Testis (tissue), 3 donors: ENCODE results near the gene TMEM271. TPM values are rescaled to one million over a fixed set of nuclear protein-coding genes. Genes with fewer than 3 reads are reported as not detected.

ENCODE experiments used
- DNase-seq: peaks from one replicate; pipeline ENCODE4 v3.0.0-alpha.2; 2019
- H3K27ac ChIP-seq, 2 donors: fragments of 200-600 bp; sonication (generic); one replicate each; pipeline ENCODE4 v1.5.1; 2019
- H3K27me3 ChIP-seq: fragments of 200-600 bp; sonication (generic); one replicate; pipeline ENCODE4 v1.5.1; 2019
- H3K36me3 ChIP-seq: fragments of 200-600 bp; sonication (generic); one replicate; pipeline ENCODE4 v1.5.1; 2017; ENCODE audit warnings: low read depth; ENCODE audit errors: missing control alignments
- H3K4me1 ChIP-seq: fragments of 200-600 bp; sonication (generic); one replicate; pipeline ENCODE4 v1.5.1; 2019
- H3K4me3 ChIP-seq, 2 donors: fragments of 200-600 bp; sonication (generic); one replicate each; pipeline ENCODE4 v1.5.1; 2017 to 2019
- H3K9me3 ChIP-seq: fragments of 200-600 bp; sonication (generic); one replicate; pipeline ENCODE4 v1.5.1; 2017
- CTCF ChIP-seq, 3 experiments: fragments of 450-650 bp in 2 of 3; fragments of 200-600 bp in 1 of 3; sonication (generic) in 1 of 3; IDR thresholded peaks; one replicate each; pipeline ENCODE4 v1.5.1; 2016 to 2019; ENCODE audit warnings: antibody characterized with exemption in 3 of 3, mild to moderate bottlenecking in 2 of 3, moderate library complexity in 1 of 3
- POLR2A ChIP-seq: fragments of 450-650 bp; IDR thresholded peaks from one replicate; pipeline ENCODE4 v1.6.1; 2017; ENCODE audit warnings: antibody characterized with exemption, mild to moderate bottlenecking, moderate library complexity
- WGBS, 2 donors: methylation state at CpG; one replicate each; pipeline ENCODE4 v1.1.5; 2018; 5-methylcytosine and 5-hydroxymethylcytosine counted together
- intact Hi-C: fragments of 100-400 bp; cut with DNase I; formaldehyde crosslinking; loops from one replicate; pipeline ENCODE4 v1.15.1; 2023; ENCODE audit warnings: low total_unique reads
- polyA plus RNA-seq: library from polyadenylated mRNA; stranded (reverse); fragments of 350-450 nt; fragmentation: Illumina TruSeq; extraction: RNeasy Lipid Tissue Mini Kit (QIAGEN cat#74804); gene quantifications from one replicate; pipeline ENCODE4 v1.2.3, GENCODE V29; 2014; ENCODE audit warnings: low read depth, low replicate concordance; ENCODE audit not compliant: insufficient read depth
- total RNA-seq, 2 donors: library from RNA; depleted of rRNA; stranded (reverse); fragments of >200 nt; gene quantifications; one replicate each; pipeline ENCODE4 v1.2.3, GENCODE V29; 2016

The TMEM271 gene
- total and polyA plus RNA-seq, 3 donors from 2014 or later: 0.37 to 1.7 (median 1.7) TPM

GRCh38 chr4:544386-545105 is 31.5 kb downstream of the TMEM271 start:
- no peak for DNase-seq
- no peak overlapping the region for H3K4me3 ChIP-seq
- TF ChIP-seq POLR2A: no peak
- no peak for TF ChIP-seq CTCF (IDR thresholded peaks at IDR 0.05)
- no peaks in the 10 kb centered on the region for H3K27me3 ChIP-seq
- H3K36me3 ChIP-seq: no peaks in the 10 kb centered on the region
- intact Hi-C loops: no loop called here
- no peaks in the 10 kb centered on the region for H3K9me3 ChIP-seq
- no peak overlapping the region for H3K27ac ChIP-seq
- 89 to 92% methylated on average over 3 to 9 of the region's 9 CpGs for WGBS, 2 donors
- no peaks in the 10 kb centered on the region for H3K4me1 ChIP-seq

GRCh38 chr4:541271-541670 is 34.8 kb downstream of the TMEM271 start:
- intact Hi-C loops: no loop called here
- DNase-seq: no peak
- Histone ChIP-seq H3K4me1 (no peaks in the 10 kb centered on the region), H3K9me3 (no peaks in the 10 kb centered on the region), H3K4me3 (no peak overlapping the region), H3K36me3 (no peaks in the 10 kb centered on the region), H3K27ac (no peak overlapping the region), H3K27me3 (no peaks in the 10 kb centered on the region)
- 75 to 92% methylated on average over 3 of the region's 3 CpGs for WGBS, 2 donors
- TF ChIP-seq POLR2A (no peak), CTCF (IDR thresholded peaks at IDR 0.05) (no peak)

GRCh38 chr4:538542-539142 is 37.5 kb downstream of the TMEM271 start:
- intact Hi-C loops: no loop called here
- WGBS, 2 donors: 95 to 96% methylated on average over 8 of the region's 8 CpGs
- Histone ChIP-seq H3K27me3 (no peaks in the 10 kb centered on the region), H3K4me3 (no peak overlapping the region), H3K9me3 (no peaks in the 10 kb centered on the region), H3K4me1 (no peaks in the 10 kb centered on the region), H3K27ac (no peak overlapping the region), H3K36me3 (no peaks in the 10 kb centered on the region)
- no peak for DNase-seq
- no peak for TF ChIP-seq CTCF (IDR thresholded peaks at IDR 0.05)
- no peak for TF ChIP-seq POLR2A

- H3K4me1 ChIP-seq: no peaks in the 10 kb centered on the region
- no peaks in the 10 kb centered on the region for H3K36me3 ChIP-seq
- TF ChIP-seq CTCF (IDR thresholded peaks at IDR 0.05) (no peak), POLR2A (no peak)
- no peak overlapping the region for H3K27ac ChIP-seq
- no peaks in the 10 kb centered on the region for H3K27me3 ChIP-seq
- 93 to 94% methylated on average over 17 to 21 of the region's 21 CpGs for WGBS, 2 donors
- H3K4me3 ChIP-seq: no peak overlapping the region
- intact Hi-C loops: no loop called here
- no peak for DNase-seq
- no peaks in the 10 kb centered on the region for H3K9me3 ChIP-seq
Measured at GRCh38 chr4:537436-538264, 38.4 kb downstream of the TMEM271 start.
